ENCODE measurements around the gene SLC9A4.

Gene SLC9A4

GRCh38 chr2:102455061-102455670, 17.9 kb upstream of the SLC9A4 start:
- DNase-seq, result no peak

- DNase-seq, result no peak
Observed at GRCh38 chr2:102460467-102460866, 12.6 kb upstream of the SLC9A4 start.

GRCh38 chr2:102461188-102461587, 11.8 kb upstream of the SLC9A4 start:
- DNase-seq, result no peak

- DNase-seq, result no peak
Observed at GRCh38 chr2:102463160-102463559, 9.9 kb upstream of the SLC9A4 start.

GRCh38 chr2:102470168-102470567, 2.9 kb upstream of the SLC9A4 start:
- DNase-seq, result no peak

- DNase-seq, result no peak
Observed at GRCh38 chr2:102473631-102474030, 605 bp downstream of the SLC9A4 start.

GRCh38 chr2:102474785-102475184, 1.8 kb downstream of the SLC9A4 start:
- no peak for DNase-seq

GRCh38 chr2:102478686-102479470, 5.9 kb downstream of the SLC9A4 start:
- no peak for DNase-seq

GRCh38 chr2:102480285-102481195, 7.5 kb downstream of the SLC9A4 start:
- DNase-seq, result no peak

- DNase-seq, result no peak
Observed at GRCh38 chr2:102481931-102482330, 8.9 kb downstream of the SLC9A4 start.

- no peak for DNase-seq
Observed at GRCh38 chr2:102483086-102483485, 10.1 kb downstream of the SLC9A4 start.

- no peak for DNase-seq
Observed at GRCh38 chr2:102484310-102485061, 11.5 kb downstream of the SLC9A4 start.

GRCh38 chr2:102485147-102485785, 12.2 kb downstream of the SLC9A4 start:
- DNase-seq, result no peak

GRCh38 chr2:102486941-102487702, 14.1 kb downstream of the SLC9A4 start:
- DNase-seq, result no peak

- DNase-seq, result no peak
Observed at GRCh38 chr2:102487761-102488462, 14.9 kb downstream of the SLC9A4 start.

GRCh38 chr2:102489646-102490045, 16.6 kb downstream of the SLC9A4 start:
- DNase-seq, result peak in 2 of 5 experiments; percentile 6 to 51

- no peak for DNase-seq
Observed at GRCh38 chr2:102492006-102492405, 19.0 kb downstream of the SLC9A4 start.

GRCh38 chr2:102494570-102494969, 21.5 kb downstream of the SLC9A4 start:
- DNase-seq, result no peak

GRCh38 chr2:102498414-102498813, 25.4 kb downstream of the SLC9A4 start:
- DNase-seq, result no peak

GRCh38 chr2:102499558-102499957, 26.5 kb downstream of the SLC9A4 start:
- no peak for DNase-seq

GRCh38 chr2:102502576-102502975, 29.6 kb downstream of the SLC9A4 start:
- no peak for DNase-seq

All from T-helper 2 cell (primary cell).